GM12878 (cell line): ENCODE data around the gene HDAC3. TPM values are rescaled to one million over a fixed set of nuclear protein-coding genes. Genes with fewer than 3 reads are reported as not detected.

Source experiments
- ATAC-seq: fragments of 200-7000 bp; cut with Tn5 transposase; 3 replicates; pipeline ENCODE4 v1.9.1; 2020; ENCODE audit warnings: mild to moderate bottlenecking, moderate library complexity
- BruUV-seq: library from RNA; stranded (reverse); fragments of 400-500 nt; replicated peaks from 2 replicates; lab custom pipeline; 2021; lab: Mats Ljungman, UMichigan
- CTCF ChIA-PET: fragments of 300-600 bp; sonication (Branson Sonifier 250); formaldehyde crosslinking; extraction: SDS; loops from one replicate; lab custom pipeline; 2021; ENCODE audit warnings: inconsistent platforms; lab: Yijun Ruan, JAX
- POLR2A ChIA-PET: fragments of 350-600 bp; formaldehyde crosslinking; extraction: SDS; loops from one replicate; lab custom pipeline; 2021; ENCODE audit warnings: inconsistent platforms; lab: Charles Lee
- RAD21 ChIA-PET: fragments of 300-600 bp; sonication (Branson Sonifier 250); formaldehyde crosslinking; loops from one replicate; lab custom pipeline; 2023; ENCODE audit warnings: antibody characterized with exemption; ENCODE audit not compliant: unreplicated experiment; lab: Charles Lee
- SMC1A ChIA-PET: fragments of 300-600 bp; sonication (Branson Sonifier 250); formaldehyde crosslinking; loops from one replicate; lab custom pipeline; 2023; ENCODE audit not compliant: unreplicated experiment, uncharacterized antibody; lab: Charles Lee
- DNase-seq: peaks from one replicate; pipeline ENCODE4 v3.0.0-alpha.2; 2011; ENCODE audit warnings: low read depth, low spot score
- FAIRE-seq: peaks from 3 replicates; lab custom pipeline; 2011; peaks lifted over from hg19 to GRCh38; lab: Jason Lieb, UNC
- H2AFZ ChIP-seq: 2 replicates; pipeline ENCODE4 v1.6.0; 2011; ENCODE audit warnings: low read depth, low read length, control low read depth; ENCODE audit not compliant: control insufficient read depth
- H3K27ac ChIP-seq: 2 replicates; pipeline ENCODE4 v1.5.1; 2011; ENCODE audit warnings: control low read depth; ENCODE audit not compliant: control insufficient read depth, insufficient read depth
- H3K27me3 ChIP-seq, 2 experiments: replicated peaks in 1 of 2; 2 replicates each; pipeline versions ENCODE4 v1.6.0 to v1.6.1; 2011; ENCODE audit warnings: low read length in 1 of 2; ENCODE audit not compliant: control insufficient read depth in 2 of 2, insufficient read depth in 2 of 2
- H3K36me3 ChIP-seq, 2 experiments: 2 replicates each; pipeline ENCODE4 v1.5.1; 2011; ENCODE audit warnings: low read length in 1 of 2; ENCODE audit not compliant: control insufficient read depth in 2 of 2, insufficient read depth in 2 of 2
- H3K4me1 ChIP-seq: 2 replicates; pipeline ENCODE4 v1.6.1; 2011; ENCODE audit warnings: mild to moderate bottlenecking, low read length, moderate library complexity, mixed read lengths; ENCODE audit not compliant: control insufficient read depth, insufficient read depth
- H3K4me2 ChIP-seq: 2 replicates; pipeline ENCODE4 v1.6.0; 2011; ENCODE audit warnings: control low read depth; ENCODE audit not compliant: control insufficient read depth, insufficient read depth
- H3K4me3 ChIP-seq: fragments of 200-600 bp; sonication (generic); 2 replicates; pipeline ENCODE4 v1.5.1; 2016
- H3K79me2 ChIP-seq: 2 replicates; pipeline ENCODE4 v1.6.0; 2011; ENCODE audit warnings: low read length; ENCODE audit not compliant: control insufficient read depth, insufficient read depth
- H3K9ac ChIP-seq: 2 replicates; pipeline ENCODE4 v1.8.0; 2011; ENCODE audit warnings: low read length, control low read depth, mixed read lengths; ENCODE audit not compliant: control insufficient read depth, insufficient read depth
- H3K9me3 ChIP-seq: replicated peaks from 3 replicates; pipeline ENCODE4 v1.5.1; 2011; ENCODE audit warnings: mild to moderate bottlenecking, low read length; ENCODE audit not compliant: control insufficient read depth, insufficient read depth
- H4K20me1 ChIP-seq: 2 replicates; pipeline ENCODE4 v1.6.0; 2011; ENCODE audit not compliant: control insufficient read depth, insufficient read depth
- BMI1 ChIP-seq: fragments of 450-650 bp; IDR thresholded peaks from 2 replicates; pipeline ENCODE4 v1.6.1; 2016; ENCODE audit warnings: mild to moderate bottlenecking, moderate library complexity, borderline replicate concordance
- CBX5 ChIP-seq: sonication (generic); IDR thresholded peaks from 2 replicates; pipeline ENCODE4 v1.6.1; 2016; ENCODE audit warnings: low read depth, moderate library complexity, mild to moderate bottlenecking, inconsistent platforms
- CEBPB ChIP-seq, 2 experiments: fragments of 150-350 bp in 1 of 2; IDR thresholded peaks; 2 replicates each; pipeline ENCODE4 v1.6.1; 2012 to 2014; ENCODE audit warnings: low read depth in 2 of 2, low read length in 2 of 2, borderline replicate concordance in 1 of 2, inconsistent platforms in 1 of 2
- CHD2 ChIP-seq: IDR thresholded peaks from 2 replicates; pipeline ENCODE4 v1.6.1; 2011; ENCODE audit warnings: low read depth, low read length, improper control_type of control experiment, borderline replicate concordance
- CREB1 ChIP-seq: IDR thresholded peaks from 2 replicates; pipeline ENCODE4 v1.6.1; 2012; ENCODE audit warnings: low read depth, mild to moderate bottlenecking, inconsistent platforms
- EED ChIP-seq: sonication (generic); IDR thresholded peaks from 2 replicates; pipeline ENCODE4 v1.6.1; 2016; ENCODE audit warnings: antibody characterized with exemption, low read depth
- ETV6 ChIP-seq, 2 experiments: fragments of 450-650 bp in 1 of 2; IDR thresholded peaks in 1 of 2; conservative IDR thresholded peaks in 1 of 2; 2 replicates each; pipeline ENCODE4 v1.6.1; 2014; ENCODE audit warnings: antibody characterized with exemption in 1 of 2, borderline replicate concordance in 1 of 2, low read depth in 1 of 2, mild to moderate bottlenecking in 1 of 2, moderate library complexity in 1 of 2
- IKZF1 ChIP-seq: fragments of 450-650 bp; conservative IDR thresholded peaks from 2 replicates; pipeline ENCODE4 v1.6.1; 2017; ENCODE audit warnings: antibody characterized with exemption, mild to moderate bottlenecking
- IRF4 ChIP-seq: IDR thresholded peaks from 2 replicates; pipeline ENCODE4 v1.6.1; 2011; ENCODE audit warnings: low read depth, low read length
- KDM1A ChIP-seq: fragments of 200-600 bp; sonication (generic); IDR thresholded peaks from 2 replicates; pipeline ENCODE4 v1.6.1; 2016; ENCODE audit warnings: borderline replicate concordance
- NBN ChIP-seq: fragments of 450-650 bp; IDR thresholded peaks from 2 replicates; pipeline ENCODE4 v1.6.1; 2016
- POU2F2 ChIP-seq: IDR thresholded peaks from 3 replicates; pipeline ENCODE4 v1.6.1; 2011; ENCODE audit warnings: low read depth, mild to moderate bottlenecking, low read length, borderline replicate concordance
- RAD21 ChIP-seq: IDR thresholded peaks from 2 replicates; pipeline ENCODE4 v1.6.1; 2011; ENCODE audit warnings: mild to moderate bottlenecking, low read depth, low read length, moderate library complexity; ENCODE audit not compliant: insufficient read depth
- SIN3A ChIP-seq: IDR thresholded peaks from 2 replicates; pipeline ENCODE4 v1.6.1; 2012; ENCODE audit warnings: low read depth, low read length, improper control_type of control experiment
- STAT3 ChIP-seq: IDR thresholded peaks from 2 replicates; pipeline ENCODE4 v1.6.1; 2011; ENCODE audit warnings: low read depth, low read length, improper control_type of control experiment
- ZNF24 ChIP-seq: fragments of 450-650 bp; IDR thresholded peaks from 2 replicates; pipeline ENCODE4 v1.6.1; 2017; ENCODE audit warnings: antibody characterized with exemption, mild to moderate bottlenecking
- WGBS: methylation state at CpG from one replicate; pipeline ENCODE4 v1.1.6; 2016; ENCODE audit warnings: low lambda C conversion rate; ENCODE audit not compliant: insufficient replicate concordance, insufficient coverage; ENCODE audit errors: missing lambda C conversion rate; 5-methylcytosine and 5-hydroxymethylcytosine counted together
- in situ Hi-C: fragments of 300-500 bp; cut with MboI; formaldehyde crosslinking; loops from 9 replicates; pipeline ENCODE4 v1.14.3; 2018; ENCODE audit warnings: mixed read lengths
- intact Hi-C: fragments of 100-400 bp; cut with micrococcal nuclease; formaldehyde crosslinking; loops from one replicate; pipeline ENCODE4 v1.14.2; 2022; ENCODE audit not compliant: unreplicated experiment
- polyA plus RNA-seq, 11 experiments: library from polyadenylated mRNA; depleted of rRNA in 4 of 11; unstranded in 6 of 11; stranded (reverse) in 5 of 11; fragments of >200 nt; fragmentation: Nextera tagmentation in 4 of 11; fragmentation: Illumina TruSeq in 1 of 11; extraction: Ambion mirVana in 4 of 11; extraction: Trizol in 1 of 11; gene quantifications; 1 replicate in 1 of 11; 2 replicates in 10 of 11; pipeline versions ENCODE4 v1.2.1 to v1.2.3, GENCODE V29; 2011 to 2016; ENCODE audit warnings: inconsistent platforms in 2 of 11, missing spikeins in 2 of 11, low read depth in 1 of 11
- total RNA-seq, 4 experiments: library from RNA; depleted of rRNA in 3 of 4; stranded (reverse); fragments of >200 nt in 3 of 4; fragmentation: Illumina TruSeq in 1 of 4; extraction: Trizol in 1 of 4; gene quantifications; 2 replicates each; pipeline versions ENCODE4 v1.2.1 to v1.2.3, GENCODE V29; 2013 to 2021
- TF ChIP-seq, protein P1 (sequence below): fragments of 450-650 bp; formaldehyde crosslinking; IDR thresholded peaks from 2 replicates; pipeline ENCODE4 v1.4.0; 2022; ENCODE audit warnings: mild to moderate bottlenecking, moderate library complexity
- TF ChIP-seq, protein P2 (sequence below): IDR thresholded peaks from 2 replicates; pipeline ENCODE4 v1.6.1; 2012; ENCODE audit warnings: low read length, inconsistent platforms

HDAC3 gene
- total and polyA plus RNA-seq, 10 of the 15 experiments (the other 5 are each of a cell fraction or from before 2014, with no cell fraction given), result 62.2 to 140 (median 112) TPM

DNA sequence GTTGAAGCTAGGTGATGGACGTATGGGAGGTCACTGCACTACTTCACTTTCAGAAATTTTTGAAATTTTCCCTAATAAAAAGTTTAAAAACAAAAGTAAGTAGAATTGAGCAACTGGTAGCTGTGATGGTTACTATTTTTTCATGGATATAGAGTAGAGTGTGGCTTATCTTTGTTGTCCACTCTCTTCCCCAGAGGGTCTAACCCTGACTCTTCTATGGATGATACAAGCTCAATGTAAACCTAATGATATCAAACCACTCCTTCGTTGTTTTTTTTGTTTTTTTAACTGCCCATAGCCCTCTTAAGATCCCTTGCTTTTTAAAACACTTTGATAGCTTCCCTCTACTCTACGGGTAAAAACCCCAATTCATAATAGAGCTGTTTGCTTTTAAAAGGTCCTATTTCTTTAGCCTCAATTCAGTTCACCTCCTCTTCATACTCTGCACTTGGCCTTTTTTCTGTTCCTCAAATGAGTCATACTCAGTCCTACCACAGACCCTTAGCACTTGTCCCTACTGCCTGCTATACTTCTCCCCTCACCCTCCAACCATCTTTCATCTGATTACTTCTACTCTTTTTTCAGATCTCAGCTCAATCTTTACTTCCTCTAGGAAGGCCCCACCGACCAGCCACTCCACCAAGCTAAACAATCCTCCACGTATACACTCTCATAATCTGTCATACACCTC, 2.6 kb downstream of the HDAC3 start:
- Histone ChIP-seq H3K27me3 (no peaks in the 10 kb centered on the region), H3K4me3 (peak overlapping the region; percentile 85), H3K9me3 (no peaks in the 10 kb centered on the region), H3K36me3 (peaks cover 6 to 17% of the 10 kb centered on the region in 2 experiments), H2AFZ (no peak overlapping the region), H3K27ac (peak overlapping the region; percentile 61), H3K4me2 (peak overlapping the region; percentile 98), H3K79me2 (peaks cover 59% of the 10 kb centered on the region), H3K4me1 (peaks cover 37% of the 10 kb centered on the region), H4K20me1 (no peaks in the 10 kb centered on the region), H3K9ac (peak overlapping the region; percentile 25; the same call in 1 of the 2 replicates)
- RAD21 ChIA-PET, result interaction anchor here (1.0 to 8.2 kb wide), 12 partner anchors 8 to 327 kb away, joined by 3 to 124 read pairs (median 6); partner anchors contain the start of gene DIAPH1
- in situ Hi-C loops (no loop called here), intact Hi-C loops (loop anchor here (2.0 kb wide), 1 partner anchor 15 kb away; the partner anchor contains the start of gene DIAPH1)
- WGBS, result 19% methylated on average over 5 of the region's 5 CpGs
- ATAC-seq (peak; percentile 69), FAIRE-seq (peak; percentile 61), DNase-seq (peak; percentile 67)
- SMC1A ChIA-PET, result interaction anchor here (1.1 to 12.9 kb wide), 11 partner anchors 8 to 70 kb away, joined by 3 to 245 read pairs (median 9); partner anchors contain the start of genes DIAPH1 and FCHSD1
- BruUV-seq, result no TSS peak
- CTCF ChIA-PET, result interaction anchor here (1.1 to 11.2 kb wide), 18 partner anchors 9 to 335 kb away, joined by 3 to 137 read pairs (median 7); partner anchors contain the start of genes DIAPH1, FCHSD1, PCDHGA11 and RNF14
- POLR2A ChIA-PET, result interaction anchor here (0.6 to 11.5 kb wide), 12 partner anchors 10 to 1597 kb away, joined by 3 to 215 read pairs (median 4); partner anchors contain the start of genes DIAPH1 and FCHSD1
- TF ChIP-seq POU2F2 (no peak), CEBPB (IDR thresholded peaks at IDR 0.05; ENCODE audit: borderline replicate concordance in 1 of 2, low read depth in 2 of 2, low read length in 2 of 2) (no peak), CREB1 (peak; percentile 27; the same call in 1 of the 2 replicates), STAT3 (0 out of 2 replicates have a peak, but pooled peaks have one; percentile 42), ZNF24 (0 out of 2 replicates have a peak, but pooled peaks have one; percentile 36), ETV6 (conservative IDR thresholded peaks at IDR 0.05 in 1 of 2, IDR thresholded peaks at IDR 0.05 in 1 of 2; ENCODE audit: borderline replicate concordance in 1 of 2, low read depth in 1 of 2) (peak in 1 of 2 experiments; percentile 48; a peak in 1 of 4 replicates), SIN3A (no peak), BMI1 (no peak), IRF4 (peak; percentile 89), CBX5 (peak; percentile 74; the same call in 1 of the 2 replicates), IKZF1 (0 out of 2 replicates have a peak, but pooled peaks have one; percentile 15), RAD21 (no peak), KDM1A (no peak), EED (no peak), NBN (peak; percentile 94), CHD2 (peak; percentile 46; the same call in 1 of the 2 replicates)
- TF ChIP-seq, protein P1, sequence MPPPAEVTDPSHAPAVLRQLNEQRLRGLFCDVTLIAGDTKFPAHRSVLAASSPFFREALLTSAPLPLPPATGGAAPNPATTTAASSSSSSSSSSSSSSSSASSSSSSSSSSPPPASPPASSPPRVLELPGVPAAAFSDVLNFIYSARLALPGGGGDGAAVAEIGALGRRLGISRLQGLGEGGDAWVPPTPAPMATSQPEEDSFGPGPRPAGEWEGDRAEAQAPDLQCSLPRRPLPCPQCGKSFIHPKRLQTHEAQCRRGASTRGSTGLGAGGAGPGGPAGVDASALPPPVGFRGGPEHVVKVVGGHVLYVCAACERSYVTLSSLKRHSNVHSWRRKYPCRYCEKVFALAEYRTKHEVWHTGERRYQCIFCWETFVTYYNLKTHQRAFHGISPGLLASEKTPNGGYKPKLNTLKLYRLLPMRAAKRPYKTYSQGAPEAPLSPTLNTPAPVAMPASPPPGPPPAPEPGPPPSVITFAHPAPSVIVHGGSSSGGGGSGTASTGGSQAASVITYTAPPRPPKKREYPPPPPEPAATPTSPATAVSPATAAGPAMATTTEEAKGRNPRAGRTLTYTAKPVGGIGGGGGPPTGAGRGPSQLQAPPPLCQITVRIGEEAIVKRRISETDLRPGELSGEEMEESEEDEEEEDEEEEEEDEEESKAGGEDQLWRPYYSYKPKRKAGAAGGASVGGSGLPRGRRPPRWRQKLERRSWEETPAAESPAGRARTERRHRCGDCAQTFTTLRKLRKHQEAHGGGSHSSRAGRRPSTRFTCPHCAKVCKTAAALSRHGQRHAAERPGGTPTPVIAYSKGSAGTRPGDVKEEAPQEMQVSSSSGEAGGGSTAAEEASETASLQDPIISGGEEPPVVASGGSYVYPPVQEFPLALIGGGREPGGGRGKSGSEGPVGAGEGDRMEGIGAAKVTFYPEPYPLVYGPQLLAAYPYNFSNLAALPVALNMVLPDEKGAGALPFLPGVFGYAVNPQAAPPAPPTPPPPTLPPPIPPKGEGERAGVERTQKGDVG (CRISPR knock-in tag), result no peak
- TF ChIP-seq, protein P2, sequence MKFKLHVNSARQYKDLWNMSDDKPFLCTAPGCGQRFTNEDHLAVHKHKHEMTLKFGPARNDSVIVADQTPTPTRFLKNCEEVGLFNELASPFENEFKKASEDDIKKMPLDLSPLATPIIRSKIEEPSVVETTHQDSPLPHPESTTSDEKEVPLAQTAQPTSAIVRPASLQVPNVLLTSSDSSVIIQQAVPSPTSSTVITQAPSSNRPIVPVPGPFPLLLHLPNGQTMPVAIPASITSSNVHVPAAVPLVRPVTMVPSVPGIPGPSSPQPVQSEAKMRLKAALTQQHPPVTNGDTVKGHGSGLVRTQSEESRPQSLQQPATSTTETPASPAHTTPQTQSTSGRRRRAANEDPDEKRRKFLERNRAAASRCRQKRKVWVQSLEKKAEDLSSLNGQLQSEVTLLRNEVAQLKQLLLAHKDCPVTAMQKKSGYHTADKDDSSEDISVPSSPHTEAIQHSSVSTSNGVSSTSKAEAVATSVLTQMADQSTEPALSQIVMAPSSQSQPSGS, result peak; percentile 70; the same call in 1 of the 2 replicates
